ENCODE measurements around the gene ERICH4. TPM values are rescaled to one million over a fixed set of nuclear protein-coding genes. Genes with fewer than 3 reads are reported as not detected.

Gene ERICH4, protein sequence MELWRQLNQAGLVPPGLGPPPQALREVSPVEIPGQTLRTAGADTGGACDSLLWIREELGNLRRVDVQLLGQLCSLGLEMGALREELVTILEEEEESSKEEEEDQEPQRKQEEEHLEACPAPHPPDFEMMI
- total RNA-seq, result 0.09 TPM in 1 of 2 replicates, not detected in the other

DNA sequence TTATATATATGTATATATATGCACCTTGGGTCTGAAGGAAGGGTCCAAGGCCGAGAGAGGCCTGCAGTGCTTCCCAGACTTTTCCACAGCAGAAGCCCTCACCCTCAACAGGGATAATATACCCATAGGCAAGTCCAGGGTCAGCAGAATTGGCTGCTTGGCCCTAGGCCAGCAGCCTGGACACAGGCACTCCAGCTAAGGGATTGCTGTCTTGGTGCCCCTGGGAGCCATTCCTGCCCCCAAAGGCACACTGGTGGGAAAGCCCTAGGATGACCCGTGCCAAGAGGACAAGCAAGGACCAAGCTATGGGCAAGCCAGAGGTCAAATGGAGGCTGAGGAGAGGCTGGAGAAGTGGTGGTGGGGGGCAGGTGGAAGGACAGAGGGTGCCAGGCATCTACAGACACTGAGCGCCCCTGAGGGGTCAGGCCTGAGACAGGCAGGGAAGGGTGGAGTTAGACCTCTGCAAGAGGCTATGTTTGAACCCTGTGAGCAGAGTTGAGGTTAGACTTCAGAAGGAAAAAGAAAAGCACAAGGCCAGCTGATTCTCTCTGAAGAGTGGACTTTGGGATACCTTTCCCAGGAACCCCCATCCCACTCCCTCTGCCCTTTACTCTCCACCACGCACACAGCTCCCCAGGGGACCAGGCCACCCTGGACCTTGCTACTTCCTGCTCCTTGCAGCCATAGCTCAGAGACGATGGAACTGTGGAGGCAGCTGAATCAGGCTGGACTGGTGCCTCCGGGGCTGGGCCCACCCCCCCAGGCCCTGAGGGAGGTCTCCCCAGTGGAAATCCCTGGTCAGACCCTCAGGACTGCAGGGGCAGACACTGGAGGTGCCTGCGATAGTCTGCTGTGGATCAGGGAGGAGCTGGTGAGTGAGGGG lies at the start of gene ERICH4:
Gene ERICH4 (plus strand): TSS at position 684 of the 883 bp plus-strand sequence. CDS start 14 bp downstream, at position 698.

DNA sequence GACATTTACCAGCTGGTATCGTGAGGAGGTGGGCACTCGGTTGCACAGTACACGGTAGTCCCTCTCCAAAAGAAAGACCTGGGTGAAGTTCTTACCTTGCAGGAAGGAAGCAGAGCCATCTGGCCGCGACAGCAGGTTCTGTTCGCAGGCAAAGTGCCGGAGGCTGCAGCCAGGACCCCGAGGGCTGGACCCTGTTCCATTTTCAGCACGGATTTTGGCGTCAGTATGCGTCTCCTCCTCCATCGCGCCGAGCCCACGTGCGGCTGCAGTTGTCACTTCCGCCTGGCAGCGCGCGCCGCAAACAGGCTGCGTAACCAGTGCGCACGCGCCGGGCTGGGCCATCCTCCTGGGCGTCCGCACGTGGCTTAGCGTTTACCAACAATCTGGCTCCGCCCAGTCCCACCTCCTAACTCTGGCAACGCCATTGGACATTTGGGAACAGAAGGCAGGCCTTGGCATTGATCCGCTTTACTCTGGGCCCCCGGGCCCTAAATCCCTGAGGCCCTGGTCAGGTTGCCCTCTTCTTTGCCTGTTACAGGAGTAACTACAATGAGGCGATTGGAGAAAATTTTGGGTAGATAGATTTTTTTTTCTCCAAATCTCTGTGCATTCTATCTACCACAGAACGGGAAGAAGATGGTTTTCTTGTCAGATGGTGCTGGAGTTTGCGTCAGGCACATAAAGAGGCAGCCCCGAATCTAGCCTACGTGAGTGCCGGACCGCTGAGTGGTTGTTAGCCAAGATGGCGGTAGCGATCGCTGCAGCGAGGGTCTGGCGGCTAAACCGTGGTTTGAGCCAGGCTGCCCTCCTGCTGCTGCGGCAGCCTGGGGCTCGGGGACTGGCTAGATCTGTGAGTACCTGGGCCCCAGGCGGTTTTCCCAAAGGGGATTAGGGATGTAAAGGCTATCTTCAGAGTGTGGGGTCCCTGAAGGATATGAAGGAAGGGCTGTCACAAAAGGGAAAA lies 45.6 kb upstream of the ERICH4 start, which contains the start of the genes BCKDHA and EXOSC5:
Gene BCKDHA (plus strand): TSS at position 733 of the 964 bp plus-strand sequence. CDS start 10 bp downstream, at position 743.
Gene EXOSC5 (minus strand): TSS at position 274 of the 964 bp plus-strand sequence. CDS start 31 bp downstream, at position 243.

GRCh38 chr19:41426952-41427646 lies 15.9 kb upstream of the ERICH4 start, which contains the start of gene B3GNT8:
TSS of gene B3GNT8 (minus strand) at chr19:41427374. CDS start at chr19:41426778, 596 bp downstream.

GRCh38 chr19:41439441-41440222 lies 3.3 kb upstream of the ERICH4 start, which contains the start of gene DMAC2:
TSS of gene DMAC2 (minus strand) at chr19:41439912. CDS start at chr19:41439899, 13 bp downstream.

Other genes starting within 250 kb of the ERICH4 start
- 10.3 and 17.8 TPM in 2 replicates for gene CYP2S1, start 249.9 kb upstream of the ERICH4 start, total RNA-seq
- gene AXL, start 223.9 kb upstream of the ERICH4 start, total RNA-seq, result 107 and 127 TPM in 2 replicates
- 44.2 and 54.2 TPM in 2 replicates for gene HNRNPUL1, start 178.8 kb upstream of the ERICH4 start, total RNA-seq
- gene CCDC97, start 133.0 kb upstream of the ERICH4 start, total RNA-seq, result 7.3 and 8.4 TPM in 2 replicates
- gene TGFB1, start 89.2 kb upstream of the ERICH4 start, total RNA-seq, result 7.0 and 11.5 TPM in 2 replicates
- gene B9D2, start 79.0 kb upstream of the ERICH4 start, total RNA-seq, result 4.3 and 4.8 TPM in 2 replicates
- gene TMEM91, start 66.6 kb upstream of the ERICH4 start, total RNA-seq, result 13.3 and 14.9 TPM in 2 replicates
- gene EXOSC5, start 45.8 kb upstream of the ERICH4 start, total RNA-seq, result 8.0 TPM in 2 replicates
- 24.8 and 30.6 TPM in 2 replicates for gene BCKDHA, start 45.3 kb upstream of the ERICH4 start, total RNA-seq
- gene B3GNT8, start 15.8 kb upstream of the ERICH4 start, total RNA-seq, result 0.71 and 2.3 TPM in 2 replicates
- 30.2 and 30.6 TPM in 2 replicates for gene DMAC2, start 3.2 kb upstream of the ERICH4 start, total RNA-seq
- not detected in 2 replicates for gene CEACAM21, start 133.0 kb downstream of the ERICH4 start, total RNA-seq
- not detected in 2 replicates for gene CEACAM4, start 183.9 kb downstream of the ERICH4 start, total RNA-seq
- not detected in 2 replicates for gene CEACAM7, start 245.1 kb downstream of the ERICH4 start, total RNA-seq

Measured in smooth muscle cell of bladder (primary cell).